Stimulated activated CD4-positive, alpha-beta T cell treated with anti-CD3 and anti-CD28 coated beads, Interleukin-2, amount 100 ng/mL, for 24 hours (primary cell): ENCODE data around the gene PRKCH.
A peak's percentile ranks its signal among the peaks of the same experiment; 100 is the strongest.

ENCODE experiments used
- DNase-seq, 2 donors: peaks; one replicate each; pipeline ENCODE4 v3.0.0-alpha.2; 2020

PRKCH gene

DNA sequence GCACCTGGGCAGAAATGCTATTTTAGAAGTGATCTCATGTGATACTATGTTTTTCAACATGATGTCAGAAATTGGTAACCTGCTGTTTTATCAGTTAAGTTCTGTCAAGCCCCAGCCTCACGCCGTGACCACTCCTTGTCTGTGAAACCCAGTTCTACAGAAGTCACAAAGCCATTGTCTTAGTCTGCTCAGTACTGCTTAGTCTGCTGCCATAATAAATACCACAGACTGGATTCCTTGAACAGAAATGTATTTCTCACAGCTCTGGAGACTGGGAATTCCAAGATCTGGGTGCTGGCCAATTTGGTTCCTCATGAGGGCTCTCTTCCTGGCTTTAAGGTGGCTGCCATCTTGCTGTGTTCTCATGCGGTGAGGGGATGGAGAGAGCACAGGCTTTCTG is 176.9 kb downstream of the PRKCH start:
- no peak for DNase-seq

GRCh38 chr14:61498811-61499210 is 177.4 kb downstream of the PRKCH start:
- DNase-seq: no peak

GRCh38 chr14:61499991-61500390 is 178.6 kb downstream of the PRKCH start:
- DNase-seq: no peak

- no peak for DNase-seq
Measured at GRCh38 chr14:61501714-61502458, 180.5 kb downstream of the PRKCH start.

GRCh38 chr14:61502459-61503093 is 181.2 kb downstream of the PRKCH start:
- DNase-seq: peak in 1 of 2 donors; percentile 45

- DNase-seq: peak; percentile 56 to 67
Measured at GRCh38 chr14:61503167-61503801, 181.9 kb downstream of the PRKCH start.

DNA sequence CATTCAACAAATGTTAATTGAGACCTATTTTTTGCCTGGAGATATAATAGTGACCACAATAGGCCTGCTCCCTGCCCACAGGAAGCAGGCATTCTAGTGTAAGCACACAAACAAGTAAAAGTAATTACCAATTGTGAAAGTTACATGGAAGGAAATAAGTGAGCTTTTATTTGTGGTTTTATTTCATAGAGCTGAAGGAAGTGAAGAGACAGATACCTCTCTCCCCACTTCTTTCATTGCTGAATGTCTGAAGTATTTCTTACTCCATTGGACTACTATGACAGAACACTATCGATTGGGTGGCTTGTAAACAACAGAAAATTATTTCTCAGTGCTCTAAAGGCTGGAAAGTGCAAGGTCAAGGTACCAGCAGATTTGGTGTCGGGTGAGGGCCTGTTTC is 183.5 kb downstream of the PRKCH start:
- DNase-seq: no peak

DNA sequence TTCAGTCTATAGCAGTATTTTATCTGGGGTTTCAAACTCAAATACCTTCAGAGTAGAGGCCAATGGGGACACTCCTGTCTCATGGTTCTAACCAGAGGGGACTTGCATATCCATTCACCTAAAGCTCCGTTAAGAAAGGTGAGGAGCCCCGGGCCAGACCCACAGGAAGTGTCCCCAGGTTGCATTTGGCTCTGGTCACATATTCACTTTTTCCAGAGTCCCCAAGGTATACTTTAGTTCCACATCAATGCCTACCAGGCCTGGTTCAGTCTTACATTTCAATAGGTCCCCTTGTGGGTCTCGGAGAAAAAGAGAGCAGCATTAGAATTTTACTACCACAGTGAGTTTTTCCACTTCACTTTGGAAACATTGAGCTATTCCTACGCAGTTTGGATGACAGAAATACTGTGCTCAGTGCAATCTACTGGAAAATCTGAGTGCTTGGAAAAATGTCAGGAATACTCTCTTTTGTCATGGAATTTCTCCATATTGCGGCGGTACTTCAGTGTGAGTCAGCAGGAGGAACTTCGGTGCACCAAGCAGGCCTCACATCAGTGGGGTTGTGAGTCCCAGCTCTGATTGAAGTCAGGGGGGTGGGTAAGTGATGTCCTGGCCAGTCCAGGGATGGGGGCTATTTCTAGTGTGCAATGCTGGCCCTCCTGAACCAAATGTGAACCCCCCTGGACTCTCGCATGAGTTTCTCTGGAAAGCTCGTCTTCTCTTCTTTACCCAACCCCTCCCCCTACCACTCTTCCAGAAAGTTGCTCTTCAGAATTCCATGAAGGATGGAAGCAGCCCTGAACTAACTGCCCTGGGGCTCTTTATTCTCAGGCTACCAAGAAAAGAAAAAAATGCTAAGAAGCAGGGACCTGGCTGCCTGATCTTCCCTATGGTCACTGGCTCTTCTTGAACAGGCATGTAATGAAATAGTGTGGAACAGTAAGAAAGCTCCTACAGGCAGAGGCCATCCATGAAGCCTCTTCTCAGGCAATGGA is 184.7 kb downstream of the PRKCH start:
- DNase-seq: no peak

DNA sequence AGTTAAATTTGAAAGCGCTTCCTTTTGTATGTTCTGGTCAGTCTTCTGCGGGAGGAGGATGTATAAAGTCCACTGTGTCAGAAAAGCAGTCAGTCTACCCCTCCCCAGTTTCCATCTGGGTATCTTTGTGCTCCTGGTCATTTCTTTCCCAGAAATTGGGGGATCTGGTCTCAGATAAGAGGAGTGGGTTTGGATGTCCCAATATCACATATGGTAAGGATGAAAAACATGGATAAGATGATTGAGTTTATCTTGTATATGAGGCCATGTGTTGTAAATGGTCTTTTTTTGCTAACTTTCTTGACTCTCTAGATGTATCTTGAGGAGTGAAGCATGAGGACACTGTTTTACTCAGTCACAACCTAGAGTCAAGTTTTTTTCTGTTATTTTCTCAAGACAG is 187.1 kb downstream of the PRKCH start:
- no peak for DNase-seq

GRCh38 chr14:61510736-61511557 is 189.6 kb downstream of the PRKCH start:
- peak in 1 of 2 donors; percentile 29 for DNase-seq

- DNase-seq: peak; percentile 66
Measured at GRCh38 chr14:61511558-61511948, 190.2 kb downstream of the PRKCH start.

GRCh38 chr14:61512026-61512834 is 190.9 kb downstream of the PRKCH start:
- DNase-seq: no peak

DNA sequence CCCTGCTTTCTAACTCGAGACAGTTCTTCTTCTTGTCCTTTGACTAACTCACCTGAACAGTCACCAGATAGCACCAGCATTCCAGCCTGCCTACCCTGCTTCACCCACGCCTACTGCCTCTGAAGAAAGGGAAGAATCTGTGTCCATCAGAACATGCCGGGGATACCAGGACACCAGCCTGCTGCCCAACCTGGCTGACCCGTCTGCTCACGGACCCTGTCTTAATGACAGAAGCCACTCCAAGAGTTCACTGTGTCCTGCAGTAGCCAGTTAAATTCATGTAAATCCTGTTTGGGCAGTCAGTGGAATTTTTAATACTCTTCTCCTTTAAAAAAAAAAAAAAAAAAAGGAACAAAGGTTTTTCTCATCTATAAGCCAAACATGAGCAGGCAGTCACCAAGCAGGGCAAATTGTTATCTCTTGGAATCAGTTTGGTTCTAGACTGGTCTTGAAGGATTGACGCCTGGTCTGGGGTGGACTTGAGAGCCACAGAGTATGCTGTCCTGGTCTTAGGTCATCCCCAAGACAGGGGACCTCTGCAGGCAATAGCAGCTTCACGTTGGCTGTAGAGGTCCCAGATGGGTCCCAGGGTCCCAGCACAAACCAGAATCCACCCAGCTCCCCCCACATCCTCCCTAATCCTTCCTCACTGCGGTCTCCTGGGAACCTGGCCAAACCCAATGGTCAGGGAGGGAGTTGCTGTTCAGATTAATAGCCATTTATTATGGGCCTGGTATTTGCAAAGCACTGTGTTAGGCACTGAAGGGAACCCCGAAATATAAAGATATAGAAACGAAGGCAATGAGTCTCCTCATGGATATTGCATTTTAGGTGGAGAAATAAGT is 192.8 kb downstream of the PRKCH start:
- DNase-seq: no peak

- DNase-seq: no peak
Measured at GRCh38 chr14:61514927-61515326, 193.5 kb downstream of the PRKCH start.

DNA sequence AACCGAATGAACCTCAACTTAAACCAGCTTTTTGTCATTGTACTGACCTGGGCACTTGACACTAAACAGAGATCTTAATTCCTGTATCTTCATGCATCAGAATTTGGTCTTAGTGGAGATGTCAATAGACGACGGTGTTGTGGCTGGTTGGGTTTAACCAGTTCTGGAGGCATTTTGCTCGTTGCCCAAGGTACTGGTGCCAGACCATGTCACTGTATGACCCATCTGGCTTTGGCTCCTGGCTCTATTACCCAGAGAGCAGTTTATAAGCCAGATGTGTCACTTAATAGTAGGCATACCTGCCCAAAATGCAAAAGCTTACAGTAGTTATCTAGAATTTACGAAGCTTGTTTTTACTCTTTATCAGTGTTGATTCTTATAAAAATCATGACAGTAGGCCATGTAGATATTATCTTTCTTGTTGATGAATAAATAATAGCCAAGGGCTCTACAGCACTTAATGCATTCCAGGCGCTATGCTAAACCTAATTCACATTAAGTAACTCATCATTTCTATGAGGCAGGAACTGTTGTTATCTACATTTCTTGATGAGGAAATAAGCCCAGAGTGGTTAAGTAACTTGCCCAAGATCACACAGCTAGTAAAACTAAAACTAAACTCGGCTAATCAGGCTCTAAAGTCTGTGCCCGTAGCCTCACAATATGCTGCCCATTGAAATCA is 194.2 kb downstream of the PRKCH start:
- no peak for DNase-seq

GRCh38 chr14:61516118-61516743 is 194.9 kb downstream of the PRKCH start:
- DNase-seq: no peak

GRCh38 chr14:61516964-61517653 is 195.7 kb downstream of the PRKCH start:
- no peak for DNase-seq

DNA sequence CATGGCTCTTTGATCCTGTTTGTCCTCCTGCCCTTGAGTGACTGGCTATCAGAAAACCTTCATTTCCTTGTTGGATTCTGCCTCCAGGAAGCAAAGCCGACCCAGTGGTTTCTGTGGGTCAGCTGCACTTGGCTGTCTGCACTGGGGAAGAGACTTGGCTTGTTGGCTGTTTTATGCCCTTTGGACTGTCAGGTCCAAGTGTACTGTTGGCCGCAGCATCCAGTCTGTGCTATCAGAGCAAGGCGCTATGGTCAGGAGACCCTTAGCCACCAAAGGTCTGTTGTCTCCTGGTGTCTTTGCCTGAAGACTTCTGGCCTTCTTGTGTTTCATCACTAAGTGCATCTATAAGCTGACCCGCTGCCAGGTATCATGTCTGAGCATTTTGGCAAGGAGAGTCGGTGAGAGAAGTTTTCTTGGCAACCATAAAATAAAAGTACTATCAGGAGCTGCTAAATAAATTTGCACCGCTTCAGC is 196.6 kb downstream of the PRKCH start:
- no peak for DNase-seq
